HG03064 (cell line): ENCODE data around the gene SFN.
"Not testable (repeated sequence)": the region's sequence is repeated elsewhere in the genome, so short reads cannot be mapped to it uniquely, and the experiment has no call there.

Experiments
- ATAC-seq: cut with Tn5 transposase; IDR thresholded peaks from one replicate; pipeline ENCODE4 v1.9.1; 2021; ENCODE audit warnings: low read depth; ENCODE audit not compliant: unreplicated experiment

Gene SFN

GRCh38 chr1:26862781-26863684 lies at the start of gene SFN:
TSS of gene SFN (plus strand) at chr1:26863149. CDS start at chr1:26863213, 64 bp downstream.
- no peak for ATAC-seq

DNA sequence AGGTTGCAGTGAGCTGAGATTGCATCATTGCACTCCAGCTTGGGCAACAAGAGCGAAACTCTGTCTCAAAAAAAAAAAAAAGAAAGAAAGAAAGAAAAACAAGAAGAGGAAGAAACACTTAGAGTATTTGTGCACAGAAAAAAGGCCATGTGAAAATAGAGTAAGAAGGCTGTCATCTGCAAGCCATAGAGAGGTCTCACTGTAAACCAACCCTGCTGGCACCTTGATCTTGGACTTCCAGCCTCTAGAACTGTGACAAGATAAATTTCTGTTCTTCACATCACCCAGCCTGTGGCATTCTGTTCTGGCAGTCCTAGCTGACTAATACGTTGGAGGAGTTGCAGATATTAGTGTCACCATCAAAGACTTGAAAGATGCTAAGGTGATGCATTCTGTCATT lies 48.6 kb upstream of the SFN start:
- no peak for ATAC-seq

GRCh38 chr1:26814893-26815292 lies 48.1 kb upstream of the SFN start:
- no peak for ATAC-seq

DNA sequence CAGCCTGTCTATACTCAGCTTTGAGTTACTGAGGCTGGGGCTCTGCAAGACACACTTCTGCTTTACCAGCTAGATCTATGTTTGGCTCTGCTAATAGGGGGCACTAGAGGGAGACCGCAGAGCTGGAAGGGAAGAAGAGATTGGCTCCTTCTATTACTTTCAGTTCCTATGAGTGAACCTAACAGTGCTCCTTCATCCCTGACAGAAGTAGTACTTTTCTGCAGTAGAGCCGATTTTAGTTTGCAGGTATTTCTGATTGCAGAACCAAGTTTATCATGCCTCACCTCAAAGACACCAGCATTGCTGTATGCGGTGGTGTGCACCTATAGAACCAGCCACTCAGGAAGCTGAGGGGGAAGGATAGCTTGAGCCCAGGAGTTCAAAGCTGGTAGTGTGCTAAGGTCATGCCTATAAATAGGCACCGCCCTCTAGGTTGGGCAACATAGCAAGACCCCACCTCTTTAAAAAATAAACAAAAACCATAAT lies 42.1 kb upstream of the SFN start:
- peak; percentile 80 for ATAC-seq

- no peak for ATAC-seq
Observed at GRCh38 chr1:26822737-26823395, 40.1 kb upstream of the SFN start.

GRCh38 chr1:26824731-26825130 lies 38.2 kb upstream of the SFN start:
- no peak for ATAC-seq

- ATAC-seq: peak; percentile 61
Observed at GRCh38 chr1:26826261-26827105, 36.5 kb upstream of the SFN start, which contains the start of gene ZDHHC18. TSS of gene ZDHHC18 (plus strand) at chr1:26826688. CDS start at chr1:26826805, 117 bp downstream.

GRCh38 chr1:26827106-26827604 lies 35.8 kb upstream of the SFN start:
- ATAC-seq: no peak

DNA sequence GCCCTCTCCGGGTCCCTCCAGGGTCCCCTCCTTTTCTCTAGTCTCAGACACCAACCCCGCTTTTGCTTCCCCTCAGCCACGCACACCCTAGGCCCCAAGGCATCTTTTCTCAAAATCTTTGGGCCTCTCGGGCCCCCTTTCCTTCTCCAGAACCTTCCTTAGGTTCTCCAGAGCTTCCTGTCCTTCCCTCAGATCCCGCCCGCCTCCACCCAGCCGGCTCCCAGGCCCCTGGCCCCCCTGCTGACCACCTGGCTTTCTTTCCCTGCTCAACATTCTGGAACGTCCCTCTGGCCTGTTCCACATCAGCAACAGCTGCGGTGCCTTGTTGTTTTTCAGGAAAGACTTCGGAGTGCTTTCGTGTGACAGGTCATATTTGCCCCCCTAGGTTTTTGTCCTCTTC lies 35.3 kb upstream of the SFN start:
- ATAC-seq: no peak

GRCh38 chr1:26828411-26828991 lies 34.4 kb upstream of the SFN start:
- no peak for ATAC-seq

GRCh38 chr1:26829184-26829911 lies 33.6 kb upstream of the SFN start:
- no peak for ATAC-seq

GRCh38 chr1:26831059-26831458 lies 31.9 kb upstream of the SFN start:
- no peak for ATAC-seq

DNA sequence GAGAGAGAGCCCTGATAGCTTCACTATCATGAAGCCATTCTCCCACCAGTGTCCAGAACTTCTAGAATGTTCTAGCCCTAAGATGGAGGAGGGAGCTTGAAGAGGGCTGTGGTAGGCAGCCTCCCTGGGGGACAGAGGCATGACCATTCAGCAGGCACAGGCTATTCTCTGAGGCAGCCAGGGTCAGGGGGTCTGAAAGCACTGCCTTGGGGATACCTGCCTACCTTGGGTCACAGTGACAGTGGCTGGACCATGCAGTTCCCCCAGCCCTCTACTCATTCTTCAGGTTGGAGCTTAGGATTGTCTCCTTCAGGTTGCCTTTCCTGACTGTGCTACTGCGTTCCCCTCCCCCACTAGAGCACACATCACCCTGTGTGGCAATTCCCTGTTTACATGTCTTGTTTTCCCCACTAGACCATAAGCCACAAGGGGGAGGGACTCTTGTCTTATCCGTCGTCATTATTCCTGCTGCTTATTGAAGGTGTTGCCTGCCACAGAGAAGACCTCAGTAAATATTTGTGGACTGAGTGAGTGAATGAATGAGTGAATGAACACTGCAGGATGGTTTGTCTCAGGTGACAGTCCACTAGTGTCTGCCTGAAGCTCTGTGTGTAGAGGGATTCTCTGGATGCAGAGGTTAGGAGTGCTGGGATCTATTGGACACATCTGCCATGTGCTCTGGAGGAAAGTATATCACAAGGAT lies 31.3 kb upstream of the SFN start:
- ATAC-seq: no peak

DNA sequence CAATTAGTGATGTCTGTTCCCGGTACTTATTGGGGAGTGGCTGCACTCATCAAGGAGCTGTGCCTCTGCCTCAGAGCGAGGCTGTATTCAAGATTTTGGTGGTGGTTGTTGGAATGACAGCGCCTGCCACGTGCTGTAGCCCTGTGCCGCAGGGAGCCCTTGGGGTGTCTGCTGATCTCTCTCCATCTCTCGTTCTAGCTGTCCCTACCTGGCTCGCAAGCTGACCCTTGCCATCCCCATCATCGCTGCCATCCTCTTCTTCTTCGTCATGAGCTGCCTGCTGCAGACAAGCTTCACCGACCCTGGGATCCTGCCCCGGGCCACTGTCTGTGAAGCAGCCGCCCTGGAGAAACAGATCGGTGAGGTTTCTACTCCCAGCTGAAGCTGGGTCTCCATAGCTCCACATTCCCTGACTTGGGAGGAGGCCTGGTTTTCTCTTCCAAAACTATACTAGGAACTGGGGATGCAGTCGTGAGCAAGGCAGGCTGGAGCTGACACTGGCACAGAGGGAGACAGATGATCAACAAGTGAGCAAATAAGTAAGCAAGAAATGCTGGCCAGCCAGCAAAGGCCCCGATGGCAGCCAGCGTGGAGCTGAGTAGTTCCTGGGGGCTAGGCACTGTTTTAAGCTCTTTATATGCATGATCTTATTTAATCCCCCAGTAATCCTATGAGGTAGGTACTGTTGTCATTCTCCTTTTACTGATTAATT lies 30.5 kb upstream of the SFN start:
- ATAC-seq: no peak

- ATAC-seq: peak; percentile 77
Observed at GRCh38 chr1:26833432-26834405, 29.2 kb upstream of the SFN start.

DNA sequence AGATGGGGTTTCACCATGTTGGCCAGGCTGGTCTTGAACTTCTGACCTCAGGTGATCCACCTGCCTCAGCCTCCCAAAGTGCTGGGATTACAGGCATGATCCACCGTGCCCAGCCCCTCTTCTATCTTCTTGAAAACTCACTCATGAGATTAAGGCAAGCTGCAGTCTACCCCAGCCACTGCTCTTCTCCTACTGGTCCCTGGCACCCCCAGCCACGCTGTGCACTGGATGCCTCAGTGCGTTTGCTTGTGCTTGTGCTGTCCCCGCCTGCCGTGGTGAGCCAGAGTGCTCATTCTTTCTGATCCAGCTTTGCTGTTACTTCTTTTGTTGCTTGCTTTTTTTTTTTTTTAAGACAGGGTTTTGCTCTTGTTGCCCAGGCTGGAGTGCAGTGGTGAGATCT lies 25.3 kb upstream of the SFN start:
- ATAC-seq: not testable (repeated sequence)
